Measurements from ENCODE around the gene KLF4.

Gene KLF4

DNA sequence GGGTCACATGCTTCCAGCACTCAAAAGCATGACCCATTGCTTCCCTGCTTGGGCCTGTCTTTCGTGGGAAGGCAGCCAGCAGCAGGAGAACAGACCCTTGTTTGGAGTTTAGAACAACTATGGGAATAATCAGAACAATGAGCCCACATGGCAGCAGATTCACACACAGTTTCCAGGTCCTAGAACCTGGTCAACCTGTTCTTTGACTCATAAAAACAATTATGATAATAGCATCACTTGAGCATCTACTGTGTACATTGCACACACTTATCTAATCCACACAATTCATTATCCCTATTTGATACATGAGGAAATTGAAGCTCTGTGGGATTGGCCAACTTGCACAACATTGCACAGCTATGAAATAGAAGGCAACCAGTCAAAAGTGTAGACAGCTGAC, 41.7 kb downstream of the KLF4 start:
- no peak for DNase-seq (ENCODE audit: low spot score)

DNA sequence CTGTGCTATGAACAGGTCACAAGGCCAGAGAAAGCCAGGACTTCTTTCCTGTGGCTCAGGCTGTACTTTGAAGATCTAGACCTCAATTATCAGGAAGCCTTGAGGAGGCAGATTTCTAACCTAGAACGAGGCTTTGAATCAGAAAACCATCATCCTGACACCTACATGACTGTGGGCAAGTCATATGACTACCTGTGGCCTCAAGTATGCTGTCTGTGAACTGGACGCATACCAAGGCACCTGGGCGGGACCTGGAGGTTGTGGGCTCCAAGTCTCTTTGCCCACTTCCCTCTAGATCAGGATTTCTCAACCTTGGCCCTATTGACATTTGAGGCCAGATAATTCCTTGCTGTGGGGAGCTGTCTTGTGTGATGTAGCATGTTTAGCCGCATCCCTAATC, 42.5 kb downstream of the KLF4 start:
- DNase-seq (ENCODE audit: low spot score): no peak

DNA sequence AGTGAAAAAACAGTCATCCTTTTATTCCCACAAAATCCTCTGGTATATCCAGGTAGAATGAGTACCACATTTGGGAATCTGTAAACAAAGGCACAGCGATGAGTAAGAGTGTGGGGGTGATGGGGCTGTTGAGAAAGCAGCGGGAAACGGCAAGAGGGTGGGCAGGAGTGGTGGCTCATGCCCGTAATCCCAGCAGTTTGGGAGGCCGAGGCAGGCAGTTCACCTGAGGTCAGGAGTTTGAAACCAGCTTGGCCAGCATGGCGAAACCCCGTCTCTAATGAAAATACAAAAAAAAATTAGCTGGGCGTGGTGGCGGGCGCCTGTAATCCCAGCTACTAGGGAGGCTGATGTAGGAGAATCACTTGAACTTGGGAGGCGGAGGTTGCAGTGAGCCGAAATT, 43.1 kb downstream of the KLF4 start:
- DNase-seq (ENCODE audit: low spot score): no peak

DNA sequence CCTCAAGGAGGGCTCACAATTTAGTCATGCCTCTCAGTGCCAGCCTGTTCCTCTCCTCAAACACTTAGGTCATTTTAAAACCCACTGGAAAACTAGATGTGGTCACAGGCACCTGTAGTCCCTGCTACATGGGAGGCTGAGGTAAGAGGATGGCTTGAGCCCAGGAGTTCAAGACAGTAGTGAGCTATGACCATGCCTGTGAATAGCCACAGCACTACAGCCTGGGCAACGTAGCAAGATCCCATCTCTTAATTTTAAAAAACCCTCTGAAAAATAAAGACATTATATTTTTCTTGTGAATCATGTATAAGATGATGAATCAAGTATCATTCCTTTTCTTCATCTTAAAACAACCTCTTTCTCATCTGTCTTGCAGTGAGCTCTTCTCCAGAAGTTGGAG, 45.8 kb downstream of the KLF4 start:
- DNase-seq (ENCODE audit: low spot score): no peak

DNA sequence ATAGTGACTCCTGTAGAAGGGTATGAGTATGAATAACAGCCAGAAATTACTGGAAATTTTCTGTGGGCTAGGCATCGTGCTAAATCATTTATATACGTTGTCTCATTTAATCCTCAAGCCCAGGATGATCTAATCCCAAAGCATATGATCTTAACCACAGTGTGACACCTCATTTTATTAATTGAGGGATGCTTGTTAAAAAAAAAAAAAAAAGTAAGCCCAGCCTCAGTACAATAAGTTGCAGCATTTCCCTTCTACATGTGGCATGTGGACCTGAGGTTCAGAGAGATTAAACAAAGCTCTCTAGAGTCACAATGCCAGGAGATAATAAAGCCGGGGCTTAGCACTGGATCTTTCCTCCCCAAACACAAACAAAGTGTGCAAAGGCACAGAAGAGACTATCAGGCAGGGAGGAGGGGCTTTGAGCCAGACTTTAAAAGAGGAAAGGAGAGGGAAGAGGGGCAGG, 49.5 kb downstream of the KLF4 start:
- DNase-seq (ENCODE audit: low spot score): no peak

DNA sequence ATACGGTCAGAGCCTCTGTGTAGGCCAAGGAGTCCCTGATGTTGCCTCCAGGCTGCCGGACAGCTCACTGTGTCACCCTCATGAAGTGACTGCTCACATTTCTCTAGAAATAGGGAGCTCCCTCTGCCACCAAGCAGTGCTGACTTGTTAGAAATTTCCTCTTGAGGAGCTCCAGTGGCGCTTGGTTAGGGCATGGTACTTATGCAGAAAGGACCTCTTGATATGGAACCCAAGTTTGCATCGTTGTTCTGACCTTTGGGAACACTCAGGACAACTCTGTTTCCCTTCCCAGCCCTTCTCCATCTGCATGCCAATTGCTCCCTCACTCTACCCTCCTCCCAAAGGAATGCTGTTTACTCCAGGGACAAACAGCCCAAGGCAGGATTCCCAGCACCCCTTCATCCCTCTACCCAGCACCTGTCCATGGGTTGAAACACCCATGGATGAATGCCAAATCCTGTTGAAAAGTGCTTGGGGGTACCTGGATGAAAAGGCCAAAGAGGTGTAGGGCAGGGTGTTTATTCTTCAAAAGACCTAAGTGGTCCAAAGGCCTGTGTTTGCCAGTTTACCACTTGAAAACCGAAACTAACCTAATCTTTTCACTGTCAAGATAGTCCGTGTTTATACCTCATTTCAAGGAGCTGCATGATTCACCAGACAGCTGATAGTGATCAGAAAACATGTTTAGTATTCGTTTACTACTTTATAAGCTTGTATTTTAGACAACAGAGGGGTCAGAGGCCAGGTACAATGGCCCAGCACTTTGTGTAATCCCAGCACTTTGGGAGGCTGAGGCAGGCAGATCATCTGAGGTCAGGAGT, 51.1 kb downstream of the KLF4 start:
- DNase-seq (ENCODE audit: low spot score): no peak

DNA sequence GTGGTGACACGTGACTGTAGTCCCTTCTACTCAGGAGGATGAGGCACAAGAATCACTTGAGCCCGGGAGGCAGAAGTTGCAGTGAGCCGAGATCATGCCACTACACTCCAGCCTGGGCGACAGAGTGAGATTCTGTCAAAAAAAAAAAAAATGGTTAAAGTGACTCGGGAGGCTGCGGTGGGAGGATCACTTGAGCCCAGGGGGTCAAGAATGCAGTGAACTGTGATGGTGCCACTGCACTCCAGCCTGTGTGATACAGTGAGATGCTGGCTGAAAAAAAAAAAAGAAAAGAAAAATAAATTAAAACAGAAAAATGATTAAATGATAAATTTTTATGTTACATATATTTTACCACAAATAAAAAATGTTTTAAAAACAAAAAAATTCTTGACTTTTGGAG, 51.9 kb downstream of the KLF4 start:
- no peak for DNase-seq (ENCODE audit: low spot score)

DNA sequence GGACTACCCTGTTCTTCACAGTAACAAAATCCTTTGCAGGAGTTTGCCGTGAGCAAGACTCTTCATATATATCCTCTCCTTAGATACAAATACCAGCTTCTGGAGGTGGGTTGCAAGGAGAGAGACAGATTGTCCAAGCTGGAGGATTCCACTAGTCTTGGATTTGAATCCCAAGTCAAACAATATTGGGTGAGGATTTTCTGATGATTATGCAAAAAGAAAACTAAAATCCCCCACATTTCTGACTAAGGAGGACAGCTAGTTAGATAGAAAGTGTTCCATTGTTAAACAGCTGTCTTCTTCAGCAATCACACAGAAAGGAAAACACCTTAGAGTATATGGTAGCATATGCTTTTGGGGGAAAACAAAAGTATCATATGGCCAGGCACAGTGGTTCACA, 54.2 kb downstream of the KLF4 start:
- DNase-seq (ENCODE audit: low spot score): no peak
